ENCODE data around the gene MAST3.

MAST3 gene

DNA sequence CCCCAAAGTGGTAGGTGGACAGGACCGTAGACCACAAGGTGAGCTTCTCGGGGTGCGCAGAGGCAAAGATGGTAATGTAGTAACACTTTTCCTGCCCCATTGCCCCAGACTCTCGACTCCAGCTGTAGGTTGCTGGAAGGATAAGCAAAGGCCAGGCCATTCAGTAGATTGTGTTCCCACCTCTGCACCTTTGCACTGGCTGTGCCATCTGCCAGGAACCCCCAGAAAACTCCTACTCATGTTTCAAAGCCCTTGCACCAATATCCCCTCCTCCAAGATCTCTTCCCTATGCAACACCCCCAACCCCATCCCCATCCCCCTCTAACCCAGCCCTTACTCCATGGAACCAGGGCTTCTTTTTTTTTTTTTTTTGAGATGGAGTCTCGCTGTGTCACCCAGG is 29.2 kb upstream of the MAST3 start:
- no peak for TF ChIP-seq CTCF (IDR thresholded peaks at IDR 0.05; ENCODE audit: low read depth, low read length)

DNA sequence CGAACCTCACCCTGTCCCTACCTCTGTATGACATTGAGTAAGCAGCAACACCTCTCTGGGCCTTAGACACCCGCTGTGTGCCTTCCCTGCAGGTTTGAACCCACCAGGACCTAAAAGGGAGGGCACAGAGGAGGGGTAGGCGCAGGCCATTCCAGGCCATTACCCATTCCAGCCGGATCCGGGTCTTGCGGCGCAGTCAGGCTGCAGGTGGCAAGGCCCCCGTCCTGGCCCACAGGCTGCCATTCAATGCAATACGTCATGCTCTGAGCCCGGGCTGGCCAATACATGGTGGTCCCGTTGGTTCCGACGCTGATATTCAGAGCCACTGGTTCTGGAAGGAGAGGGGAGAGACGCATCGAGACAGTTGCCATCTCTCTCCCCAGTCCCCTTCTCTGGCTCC is 28.2 kb upstream of the MAST3 start:
- H3K4me3 ChIP-seq (ENCODE audit: low read depth, low read length) = no peak overlapping the region
- TF ChIP-seq CTCF (IDR thresholded peaks at IDR 0.05; ENCODE audit: low read depth, low read length) = no peak

More for the DNA sequence above, 29.2 kb upstream of the MAST3 start:
- no peak overlapping the region for H3K4me3 ChIP-seq (ENCODE audit: low read depth, low read length)

- no peak for TF ChIP-seq CTCF (IDR thresholded peaks at IDR 0.05; ENCODE audit: low read depth, low read length)
- H3K4me3 ChIP-seq (ENCODE audit: low read depth, low read length) = no peak overlapping the region
Observed at GRCh38 chr19:18070181-18070580, 27.4 kb upstream of the MAST3 start.

GRCh38 chr19:18072335-18072734 is 25.2 kb upstream of the MAST3 start:
- no peak overlapping the region for H3K4me3 ChIP-seq (ENCODE audit: low read depth, low read length)

GRCh38 chr19:18073197-18073596 is 24.4 kb upstream of the MAST3 start:
- no peak for TF ChIP-seq CTCF (IDR thresholded peaks at IDR 0.05; ENCODE audit: low read depth, low read length)
- H3K4me3 ChIP-seq (ENCODE audit: low read depth, low read length) = no peak overlapping the region

More at GRCh38 chr19:18072335-18072734, 25.2 kb upstream of the MAST3 start:
- no peak for TF ChIP-seq CTCF (IDR thresholded peaks at IDR 0.05; ENCODE audit: low read depth, low read length)

- no peak overlapping the region for H3K4me3 ChIP-seq (ENCODE audit: low read depth, low read length)
Observed at GRCh38 chr19:18074192-18074591, 23.4 kb upstream of the MAST3 start.

More at GRCh38 chr19:18074192-18074591, 23.4 kb upstream of the MAST3 start:
- no peak for TF ChIP-seq CTCF (IDR thresholded peaks at IDR 0.05; ENCODE audit: low read depth, low read length)
